Measurements from ENCODE around the gene RNF31. TPM values are rescaled to one million over a fixed set of nuclear protein-coding genes. Genes with fewer than 3 reads are reported as not detected.
A peak's percentile ranks its signal among the peaks of the same experiment; 100 is the strongest.

RNF31 gene
- total and polyA plus RNA-seq, 2 of the 13 experiments (the other 11 are each of a cell fraction or from before 2014, with no cell fraction given) = 48.2 to 86.8 TPM

DNA sequence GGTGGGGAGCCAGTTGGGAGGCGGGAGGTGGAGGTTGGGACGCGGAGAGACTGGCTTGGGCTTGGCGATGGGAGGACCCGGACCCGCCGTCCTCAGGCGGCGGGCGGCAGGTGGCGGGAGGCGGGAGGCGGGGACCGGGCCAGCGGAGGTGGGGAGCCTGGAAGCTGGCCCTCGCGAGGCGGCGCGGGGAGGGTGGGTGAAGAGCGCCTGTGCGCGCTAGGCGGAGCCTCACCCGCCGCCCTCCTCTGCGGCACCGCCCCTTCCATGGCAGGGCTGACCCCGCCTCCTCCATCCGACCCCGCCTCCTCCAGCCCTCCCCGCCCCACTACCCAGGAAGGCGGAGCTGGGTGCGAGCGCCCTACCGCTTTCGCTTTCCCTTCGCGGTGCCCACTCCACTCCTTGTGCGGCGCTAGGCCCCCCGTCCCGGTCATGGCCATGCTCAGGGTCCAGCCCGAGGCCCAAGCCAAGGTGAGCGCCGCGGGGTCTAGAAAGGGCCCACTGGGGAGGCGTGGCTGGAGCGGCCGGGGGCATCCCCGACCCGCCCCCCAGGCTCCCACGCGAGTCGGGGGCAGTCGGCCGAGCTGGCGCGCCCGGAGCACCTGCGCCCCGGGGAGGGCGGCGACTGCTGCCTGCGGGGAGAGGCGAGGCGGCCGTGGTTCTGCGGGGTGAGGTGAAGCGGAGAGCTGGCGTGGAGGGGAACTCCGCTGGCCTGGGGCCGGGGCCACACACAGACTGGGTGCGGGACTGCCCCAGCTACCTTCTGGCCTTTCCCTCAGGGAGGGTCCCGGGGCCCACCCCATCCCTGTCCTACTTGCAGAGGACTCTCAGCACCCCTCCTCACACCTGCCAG lies 11.2 kb upstream of the RNF31 start, which contains the start of gene PSME1 (continued):
- no peak for TF ChIP-seq ZNF431 (CRISPR knock-in tag; IDR thresholded peaks at IDR 0.05; ENCODE audit: borderline replicate concordance, low read depth)
- TF ChIP-seq ZFP37 (CRISPR knock-in tag; IDR thresholded peaks at IDR 0.05; ENCODE audit: borderline replicate concordance) = peak; percentile 95; the same call in 1 of the 2 replicates
- peak; percentile 91; the same call in 1 of the 2 replicates for TF ChIP-seq ZNF136 (CRISPR knock-in tag; IDR thresholded peaks at IDR 0.05; ENCODE audit: low read depth)
- TF ChIP-seq ZNF552 (CRISPR knock-in tag; IDR thresholded peaks at IDR 0.05; ENCODE audit: borderline replicate concordance) = no peak; the same call in 1 of the 2 replicates
- peak; percentile 93; the same call in 2 of the 3 replicates for TF ChIP-seq MXI1 (IDR thresholded peaks at IDR 0.05; ENCODE audit: borderline replicate concordance, low read depth, low read length)
- TF ChIP-seq KDM5B (CRISPR knock-in tag; IDR thresholded peaks at IDR 0.05; ENCODE audit: borderline replicate concordance) = peak; percentile 95
- TF ChIP-seq, protein P1, sequence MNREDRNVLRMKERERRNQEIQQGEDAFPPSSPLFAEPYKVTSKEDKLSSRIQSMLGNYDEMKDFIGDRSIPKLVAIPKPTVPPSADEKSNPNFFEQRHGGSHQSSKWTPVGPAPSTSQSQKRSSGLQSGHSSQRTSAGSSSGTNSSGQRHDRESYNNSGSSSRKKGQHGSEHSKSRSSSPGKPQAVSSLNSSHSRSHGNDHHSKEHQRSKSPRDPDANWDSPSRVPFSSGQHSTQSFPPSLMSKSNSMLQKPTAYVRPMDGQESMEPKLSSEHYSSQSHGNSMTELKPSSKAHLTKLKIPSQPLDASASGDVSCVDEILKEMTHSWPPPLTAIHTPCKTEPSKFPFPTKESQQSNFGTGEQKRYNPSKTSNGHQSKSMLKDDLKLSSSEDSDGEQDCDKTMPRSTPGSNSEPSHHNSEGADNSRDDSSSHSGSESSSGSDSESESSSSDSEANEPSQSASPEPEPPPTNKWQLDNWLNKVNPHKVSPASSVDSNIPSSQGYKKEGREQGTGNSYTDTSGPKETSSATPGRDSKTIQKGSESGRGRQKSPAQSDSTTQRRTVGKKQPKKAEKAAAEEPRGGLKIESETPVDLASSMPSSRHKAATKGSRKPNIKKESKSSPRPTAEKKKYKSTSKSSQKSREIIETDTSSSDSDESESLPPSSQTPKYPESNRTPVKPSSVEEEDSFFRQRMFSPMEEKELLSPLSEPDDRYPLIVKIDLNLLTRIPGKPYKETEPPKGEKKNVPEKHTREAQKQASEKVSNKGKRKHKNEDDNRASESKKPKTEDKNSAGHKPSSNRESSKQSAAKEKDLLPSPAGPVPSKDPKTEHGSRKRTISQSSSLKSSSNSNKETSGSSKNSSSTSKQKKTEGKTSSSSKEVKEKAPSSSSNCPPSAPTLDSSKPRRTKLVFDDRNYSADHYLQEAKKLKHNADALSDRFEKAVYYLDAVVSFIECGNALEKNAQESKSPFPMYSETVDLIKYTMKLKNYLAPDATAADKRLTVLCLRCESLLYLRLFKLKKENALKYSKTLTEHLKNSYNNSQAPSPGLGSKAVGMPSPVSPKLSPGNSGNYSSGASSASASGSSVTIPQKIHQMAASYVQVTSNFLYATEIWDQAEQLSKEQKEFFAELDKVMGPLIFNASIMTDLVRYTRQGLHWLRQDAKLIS (CRISPR knock-in tag; IDR thresholded peaks at IDR 0.05) = no peak; the same call in 1 of the 2 replicates
- TF ChIP-seq, protein P2, sequence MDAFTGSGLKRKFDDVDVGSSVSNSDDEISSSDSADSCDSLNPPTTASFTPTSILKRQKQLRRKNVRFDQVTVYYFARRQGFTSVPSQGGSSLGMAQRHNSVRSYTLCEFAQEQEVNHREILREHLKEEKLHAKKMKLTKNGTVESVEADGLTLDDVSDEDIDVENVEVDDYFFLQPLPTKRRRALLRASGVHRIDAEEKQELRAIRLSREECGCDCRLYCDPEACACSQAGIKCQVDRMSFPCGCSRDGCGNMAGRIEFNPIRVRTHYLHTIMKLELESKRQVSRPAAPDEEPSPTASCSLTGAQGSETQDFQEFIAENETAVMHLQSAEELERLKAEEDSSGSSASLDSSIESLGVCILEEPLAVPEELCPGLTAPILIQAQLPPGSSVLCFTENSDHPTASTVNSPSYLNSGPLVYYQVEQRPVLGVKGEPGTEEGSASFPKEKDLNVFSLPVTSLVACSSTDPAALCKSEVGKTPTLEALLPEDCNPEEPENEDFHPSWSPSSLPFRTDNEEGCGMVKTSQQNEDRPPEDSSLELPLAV (CRISPR knock-in tag; conservative IDR thresholded peaks at IDR 0.05; ENCODE audit: low read depth) = no peak
- TF ChIP-seq ASH2L (IDR thresholded peaks at IDR 0.05; ENCODE audit: insufficient read length, low read depth, low read length) = peak; percentile 98
- TF ChIP-seq, protein P3, sequence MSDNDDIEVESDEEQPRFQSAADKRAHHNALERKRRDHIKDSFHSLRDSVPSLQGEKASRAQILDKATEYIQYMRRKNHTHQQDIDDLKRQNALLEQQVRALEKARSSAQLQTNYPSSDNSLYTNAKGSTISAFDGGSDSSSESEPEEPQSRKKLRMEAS (IDR thresholded peaks at IDR 0.05) = no peak
- no peak for TF ChIP-seq MTF2 (CRISPR knock-in tag; IDR thresholded peaks at IDR 0.05; ENCODE audit: borderline replicate concordance)
- TF ChIP-seq MEIS1 (CRISPR knock-in tag; IDR thresholded peaks at IDR 0.05; ENCODE audit: borderline replicate concordance) = peak; percentile 46
- peak; percentile 89 for TF ChIP-seq ZNF605 (CRISPR knock-in tag; IDR thresholded peaks at IDR 0.05)
- TF ChIP-seq, protein P4, sequence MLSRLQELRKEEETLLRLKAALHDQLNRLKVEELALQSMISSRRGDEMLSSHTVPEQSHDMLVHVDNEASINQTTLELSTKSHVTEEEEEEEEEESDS (CRISPR knock-in tag; IDR thresholded peaks at IDR 0.05; ENCODE audit: borderline replicate concordance) = no peak
- TF ChIP-seq, protein P5, sequence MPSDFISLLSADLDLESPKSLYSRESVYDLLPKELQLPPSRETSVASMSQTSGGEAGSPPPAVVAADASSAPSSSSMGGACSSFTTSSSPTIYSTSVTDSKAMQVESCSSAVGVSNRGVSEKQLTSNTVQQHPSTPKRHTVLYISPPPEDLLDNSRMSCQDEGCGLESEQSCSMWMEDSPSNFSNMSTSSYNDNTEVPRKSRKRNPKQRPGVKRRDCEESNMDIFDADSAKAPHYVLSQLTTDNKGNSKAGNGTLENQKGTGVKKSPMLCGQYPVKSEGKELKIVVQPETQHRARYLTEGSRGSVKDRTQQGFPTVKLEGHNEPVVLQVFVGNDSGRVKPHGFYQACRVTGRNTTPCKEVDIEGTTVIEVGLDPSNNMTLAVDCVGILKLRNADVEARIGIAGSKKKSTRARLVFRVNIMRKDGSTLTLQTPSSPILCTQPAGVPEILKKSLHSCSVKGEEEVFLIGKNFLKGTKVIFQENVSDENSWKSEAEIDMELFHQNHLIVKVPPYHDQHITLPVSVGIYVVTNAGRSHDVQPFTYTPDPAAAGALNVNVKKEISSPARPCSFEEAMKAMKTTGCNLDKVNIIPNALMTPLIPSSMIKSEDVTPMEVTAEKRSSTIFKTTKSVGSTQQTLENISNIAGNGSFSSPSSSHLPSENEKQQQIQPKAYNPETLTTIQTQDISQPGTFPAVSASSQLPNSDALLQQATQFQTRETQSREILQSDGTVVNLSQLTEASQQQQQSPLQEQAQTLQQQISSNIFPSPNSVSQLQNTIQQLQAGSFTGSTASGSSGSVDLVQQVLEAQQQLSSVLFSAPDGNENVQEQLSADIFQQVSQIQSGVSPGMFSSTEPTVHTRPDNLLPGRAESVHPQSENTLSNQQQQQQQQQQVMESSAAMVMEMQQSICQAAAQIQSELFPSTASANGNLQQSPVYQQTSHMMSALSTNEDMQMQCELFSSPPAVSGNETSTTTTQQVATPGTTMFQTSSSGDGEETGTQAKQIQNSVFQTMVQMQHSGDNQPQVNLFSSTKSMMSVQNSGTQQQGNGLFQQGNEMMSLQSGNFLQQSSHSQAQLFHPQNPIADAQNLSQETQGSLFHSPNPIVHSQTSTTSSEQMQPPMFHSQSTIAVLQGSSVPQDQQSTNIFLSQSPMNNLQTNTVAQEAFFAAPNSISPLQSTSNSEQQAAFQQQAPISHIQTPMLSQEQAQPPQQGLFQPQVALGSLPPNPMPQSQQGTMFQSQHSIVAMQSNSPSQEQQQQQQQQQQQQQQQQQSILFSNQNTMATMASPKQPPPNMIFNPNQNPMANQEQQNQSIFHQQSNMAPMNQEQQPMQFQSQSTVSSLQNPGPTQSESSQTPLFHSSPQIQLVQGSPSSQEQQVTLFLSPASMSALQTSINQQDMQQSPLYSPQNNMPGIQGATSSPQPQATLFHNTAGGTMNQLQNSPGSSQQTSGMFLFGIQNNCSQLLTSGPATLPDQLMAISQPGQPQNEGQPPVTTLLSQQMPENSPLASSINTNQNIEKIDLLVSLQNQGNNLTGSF (CRISPR knock-in tag; IDR thresholded peaks at IDR 0.05) = peak; percentile 87; the same call in 1 of the 2 replicates
- TF ChIP-seq ZKSCAN1 (IDR thresholded peaks at IDR 0.05; ENCODE audit: low read length) = no peak
- 0 out of 2 replicates have a peak, but pooled peaks have one; percentile 62 for TF ChIP-seq ATAD3A (CRISPR knock-in tag; IDR thresholded peaks at IDR 0.05)

All from HepG2 (cell line).